Astrocyte of the spinal cord (primary cell): ENCODE measurements around the gene COL8A1.

Source experiments
- DNase-seq: peaks from one replicate; pipeline ENCODE4 v3.0.0; 2011; ENCODE audit warnings: low read depth, low spot score
- H3K4me3 ChIP-seq: 2 replicates; pipeline ENCODE4 v1.5.1; 2011; ENCODE audit warnings: low read depth, mild to moderate bottlenecking, low read length, moderate library complexity
- in situ Hi-C: cut with HindIII; loops from 2 replicates; pipeline ENCODE4 v1.10.0; 2017; ENCODE audit warnings: low sequenced_read_pairs
- TF ChIP-seq, protein P1 (sequence below): IDR thresholded peaks from 2 replicates; pipeline ENCODE4 v1.5.1; 2012; ENCODE audit warnings: low read depth, mild to moderate bottlenecking, low read length, inconsistent platforms

The COL8A1 gene

DNA sequence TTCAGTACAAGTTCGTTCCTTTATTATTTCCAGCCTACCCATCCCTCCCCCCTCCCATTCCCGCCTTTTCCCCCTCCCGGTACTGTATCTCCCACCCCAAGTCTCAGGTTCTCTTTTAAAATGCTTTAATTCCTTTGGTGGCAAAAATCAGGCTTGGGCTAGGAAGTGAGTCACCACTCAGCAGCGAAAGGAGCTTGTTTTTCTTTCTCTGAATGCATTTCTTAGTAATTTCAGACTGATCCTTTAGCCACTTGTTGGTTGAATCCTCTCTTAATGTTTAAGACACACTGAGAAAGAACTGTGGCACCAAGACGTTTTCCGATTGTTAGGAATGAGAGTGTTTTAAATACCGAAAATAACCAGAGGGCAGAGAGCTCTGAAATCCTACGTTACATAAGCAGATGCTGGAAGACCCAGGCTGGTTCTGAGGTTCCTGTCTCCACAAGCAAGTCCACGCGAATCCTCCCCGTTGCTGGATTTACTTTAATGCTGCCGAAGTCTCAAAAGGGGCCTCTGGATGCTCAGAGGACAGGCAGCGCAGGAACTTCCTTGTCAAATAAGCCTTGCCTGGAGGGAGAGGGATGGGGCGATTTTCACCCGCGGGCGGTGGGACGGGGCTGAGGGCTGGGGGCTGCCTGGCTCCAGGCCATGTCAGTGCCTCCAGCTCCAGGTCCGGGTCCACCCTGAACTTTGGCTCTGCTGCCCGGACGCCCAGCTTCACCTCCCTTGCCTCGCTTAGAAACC is 854 bp upstream of the COL8A1 start:
- peak; percentile 93 for DNase-seq
- TF ChIP-seq, protein P1, sequence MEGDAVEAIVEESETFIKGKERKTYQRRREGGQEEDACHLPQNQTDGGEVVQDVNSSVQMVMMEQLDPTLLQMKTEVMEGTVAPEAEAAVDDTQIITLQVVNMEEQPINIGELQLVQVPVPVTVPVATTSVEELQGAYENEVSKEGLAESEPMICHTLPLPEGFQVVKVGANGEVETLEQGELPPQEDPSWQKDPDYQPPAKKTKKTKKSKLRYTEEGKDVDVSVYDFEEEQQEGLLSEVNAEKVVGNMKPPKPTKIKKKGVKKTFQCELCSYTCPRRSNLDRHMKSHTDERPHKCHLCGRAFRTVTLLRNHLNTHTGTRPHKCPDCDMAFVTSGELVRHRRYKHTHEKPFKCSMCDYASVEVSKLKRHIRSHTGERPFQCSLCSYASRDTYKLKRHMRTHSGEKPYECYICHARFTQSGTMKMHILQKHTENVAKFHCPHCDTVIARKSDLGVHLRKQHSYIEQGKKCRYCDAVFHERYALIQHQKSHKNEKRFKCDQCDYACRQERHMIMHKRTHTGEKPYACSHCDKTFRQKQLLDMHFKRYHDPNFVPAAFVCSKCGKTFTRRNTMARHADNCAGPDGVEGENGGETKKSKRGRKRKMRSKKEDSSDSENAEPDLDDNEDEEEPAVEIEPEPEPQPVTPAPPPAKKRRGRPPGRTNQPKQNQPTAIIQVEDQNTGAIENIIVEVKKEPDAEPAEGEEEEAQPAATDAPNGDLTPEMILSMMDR: no peak
- H3K4me3 ChIP-seq: peak overlapping the region; percentile 75
- in situ Hi-C loops: no loop called here

DNA sequence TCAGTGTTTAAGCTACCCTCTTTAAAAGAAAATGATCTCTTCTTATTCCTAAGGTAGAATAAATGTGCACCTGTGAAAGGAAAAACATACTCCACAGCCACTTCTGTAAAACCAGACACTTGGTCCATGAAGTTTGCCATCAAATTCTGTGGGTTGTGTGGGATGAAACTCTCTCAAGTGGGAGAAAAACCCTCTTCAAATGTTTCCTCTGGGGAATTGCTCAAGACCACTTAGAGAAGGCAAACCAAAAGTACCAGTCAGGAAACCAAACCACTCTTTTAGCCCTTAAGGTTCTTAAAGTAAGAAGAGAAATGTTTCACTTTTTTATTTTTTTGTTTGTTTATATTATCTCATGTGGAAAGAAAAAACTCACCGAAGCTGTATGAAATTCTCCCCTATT is 1.2 kb downstream of the COL8A1 start:
- in situ Hi-C loops: no loop called here
- TF ChIP-seq, protein P1: no peak
- no peak for DNase-seq
- H3K4me3 ChIP-seq: peak overlapping the region; percentile 75

DNA sequence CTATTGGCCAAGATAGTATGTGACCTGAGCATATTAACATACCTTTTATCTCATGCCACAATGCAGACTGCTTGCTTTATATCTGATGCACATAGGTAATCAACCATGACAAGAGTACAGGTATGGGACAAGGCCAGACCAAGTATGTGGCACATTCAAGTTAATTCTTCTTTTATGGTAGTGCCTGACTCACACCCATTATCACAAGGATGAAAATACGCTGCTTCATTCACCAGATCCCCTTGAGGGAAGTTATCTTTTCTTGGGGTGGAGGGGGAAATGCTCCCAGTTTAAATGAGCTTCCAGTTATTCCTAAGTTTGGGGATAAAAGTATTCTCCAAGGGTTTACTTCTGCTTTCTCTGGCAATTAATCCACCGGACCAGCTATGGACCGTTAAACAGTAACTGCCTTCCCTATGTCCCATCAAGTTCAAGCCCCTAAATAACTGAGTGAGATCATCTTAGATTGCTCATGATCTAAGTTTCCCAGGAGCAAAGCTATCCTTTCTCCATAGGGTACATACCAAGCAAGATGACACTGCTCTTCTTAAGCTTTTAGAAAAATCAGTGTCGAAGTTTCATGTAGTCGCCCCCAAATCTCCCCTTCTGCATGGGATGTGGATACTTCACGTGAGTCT is 1.9 kb downstream of the COL8A1 start:
- in situ Hi-C loops: no loop called here
- peak overlapping the region; percentile 75 for H3K4me3 ChIP-seq
- peak; percentile 56 for DNase-seq
- TF ChIP-seq, protein P1: no peak

DNA sequence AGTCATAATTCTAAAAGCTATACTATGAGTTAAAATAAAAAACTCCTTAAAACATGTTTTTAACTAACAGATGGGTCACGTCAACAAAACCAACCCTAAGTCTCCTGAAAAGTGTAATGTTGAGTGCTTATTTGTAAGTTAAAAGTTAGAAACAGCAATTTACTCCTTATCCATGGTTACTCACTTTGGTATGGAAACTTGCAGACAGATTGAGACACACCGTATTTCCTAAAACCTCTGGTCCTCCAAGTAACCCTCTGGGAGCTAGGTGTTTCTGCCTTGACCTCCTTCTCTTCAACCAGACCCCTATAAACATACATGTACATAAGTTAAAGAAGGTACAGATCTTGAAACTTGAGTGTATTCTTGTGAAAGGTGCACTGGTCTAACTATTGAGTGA is 3.1 kb downstream of the COL8A1 start:
- DNase-seq: no peak
- H3K4me3 ChIP-seq: peak overlapping the region; percentile 11
- in situ Hi-C loops: no loop called here
- TF ChIP-seq, protein P1: no peak

DNA sequence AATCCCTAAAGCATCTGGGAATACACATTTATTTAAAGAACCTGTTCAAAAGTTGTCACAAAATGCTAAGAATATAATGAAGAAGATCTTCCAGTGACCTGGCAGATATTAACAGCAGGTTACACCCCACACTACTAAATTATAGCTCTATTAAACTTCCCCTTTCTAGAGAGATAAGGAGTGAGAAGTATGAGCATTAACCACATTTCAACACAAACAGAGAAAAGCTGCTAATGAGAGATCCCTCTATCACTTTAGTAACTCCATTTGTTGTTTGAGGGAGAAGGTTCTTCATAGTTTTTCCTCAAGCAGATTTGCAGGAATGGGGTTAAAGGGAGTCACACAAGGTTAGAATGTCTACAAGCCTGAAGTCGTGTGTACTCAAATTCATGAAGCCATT is 3.6 kb downstream of the COL8A1 start:
- DNase-seq: no peak
- H3K4me3 ChIP-seq: peak overlapping the region; percentile 2
- in situ Hi-C loops: no loop called here
- TF ChIP-seq, protein P1: no peak

DNA sequence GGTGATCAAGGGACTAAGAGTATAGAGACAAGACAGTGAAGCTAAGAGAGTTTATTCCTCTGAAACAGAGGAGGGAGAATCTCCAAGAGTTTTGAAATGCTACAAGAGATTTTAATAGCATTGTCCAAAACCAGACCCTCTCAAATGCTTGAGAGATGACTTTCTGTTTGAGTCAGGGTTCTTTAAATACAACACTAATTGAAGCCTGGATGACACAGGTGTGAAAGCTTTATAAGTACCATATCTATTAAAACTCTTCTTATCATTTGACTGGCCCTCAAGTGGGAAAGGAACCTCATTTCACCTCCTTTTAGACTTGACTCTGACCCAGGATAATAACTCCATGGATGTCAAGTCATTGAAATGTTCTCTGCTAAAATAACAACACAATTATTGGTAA is 5.6 kb downstream of the COL8A1 start:
- in situ Hi-C loops: no loop called here

More for the DNA sequence above, 5.6 kb downstream of the COL8A1 start:
- no peak for DNase-seq
- TF ChIP-seq, protein P1: no peak
- H3K4me3 ChIP-seq: no peak overlapping the region
